LNCAP (cell line): ENCODE data around the gene PSG6.

ENCODE experiments used
- TF ChIP-seq, protein P1 (sequence below): fragments of 450-650 bp; IDR thresholded peaks from 2 replicates; pipeline ENCODE4 v1.5.1; 2017; ENCODE audit warnings: mild to moderate bottlenecking

The PSG6 gene

DNA sequence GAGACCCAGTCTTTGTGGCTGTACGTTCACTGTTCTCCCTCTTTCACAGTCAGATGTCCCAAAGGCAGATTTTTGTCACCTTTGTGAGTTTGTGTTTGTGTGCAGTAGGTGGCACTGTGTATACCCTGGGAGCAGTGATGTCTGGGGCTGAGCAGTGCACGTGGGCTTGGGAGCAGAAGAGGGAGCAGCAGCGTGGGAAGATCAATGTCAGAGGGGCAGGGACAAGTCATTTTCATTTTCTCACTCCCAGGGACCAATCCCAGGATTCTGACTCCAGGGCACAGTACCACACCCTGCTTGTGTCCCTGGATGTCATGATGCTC is 2.0 kb upstream of the PSG6 start:
- TF ChIP-seq, protein P1, sequence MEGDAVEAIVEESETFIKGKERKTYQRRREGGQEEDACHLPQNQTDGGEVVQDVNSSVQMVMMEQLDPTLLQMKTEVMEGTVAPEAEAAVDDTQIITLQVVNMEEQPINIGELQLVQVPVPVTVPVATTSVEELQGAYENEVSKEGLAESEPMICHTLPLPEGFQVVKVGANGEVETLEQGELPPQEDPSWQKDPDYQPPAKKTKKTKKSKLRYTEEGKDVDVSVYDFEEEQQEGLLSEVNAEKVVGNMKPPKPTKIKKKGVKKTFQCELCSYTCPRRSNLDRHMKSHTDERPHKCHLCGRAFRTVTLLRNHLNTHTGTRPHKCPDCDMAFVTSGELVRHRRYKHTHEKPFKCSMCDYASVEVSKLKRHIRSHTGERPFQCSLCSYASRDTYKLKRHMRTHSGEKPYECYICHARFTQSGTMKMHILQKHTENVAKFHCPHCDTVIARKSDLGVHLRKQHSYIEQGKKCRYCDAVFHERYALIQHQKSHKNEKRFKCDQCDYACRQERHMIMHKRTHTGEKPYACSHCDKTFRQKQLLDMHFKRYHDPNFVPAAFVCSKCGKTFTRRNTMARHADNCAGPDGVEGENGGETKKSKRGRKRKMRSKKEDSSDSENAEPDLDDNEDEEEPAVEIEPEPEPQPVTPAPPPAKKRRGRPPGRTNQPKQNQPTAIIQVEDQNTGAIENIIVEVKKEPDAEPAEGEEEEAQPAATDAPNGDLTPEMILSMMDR: peak; percentile 26; the same call in 1 of the 2 replicates

DNA sequence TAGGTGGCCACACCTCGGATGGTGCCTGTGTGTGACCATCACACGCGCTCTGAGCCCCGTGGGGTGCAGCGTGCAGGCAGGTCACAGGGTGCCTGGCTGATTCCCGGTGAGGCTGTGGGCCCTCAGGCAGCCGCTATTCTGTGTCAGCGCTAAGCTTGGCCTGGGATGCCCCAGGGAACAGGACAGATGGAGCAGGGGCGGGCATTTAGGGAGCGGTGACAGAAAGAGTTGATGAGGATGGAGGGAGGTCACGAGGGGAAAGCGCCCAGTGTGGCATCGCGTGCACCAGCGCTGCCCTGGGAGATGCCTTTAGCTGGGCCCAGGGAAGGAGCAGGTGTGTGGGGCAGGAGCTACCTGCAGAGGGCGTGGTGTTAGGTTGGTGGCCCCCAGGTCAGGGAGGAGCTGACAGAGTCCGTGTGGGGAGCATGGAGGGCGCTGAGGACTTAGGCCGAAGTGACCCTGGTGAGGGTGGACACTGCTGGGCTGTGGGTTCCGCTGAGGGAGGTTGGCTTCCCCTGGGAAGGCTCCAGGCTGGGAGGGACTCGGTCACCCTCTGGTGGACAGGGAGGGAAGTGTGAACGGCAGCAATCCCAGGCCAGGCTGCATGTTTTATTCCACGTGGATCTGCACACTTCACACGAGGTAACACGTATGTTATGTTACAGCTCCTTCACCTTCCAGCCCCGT is 1.5 kb upstream of the PSG6 start:
- TF ChIP-seq, protein P1: peak; percentile 48; the same call in 1 of the 2 replicates

DNA sequence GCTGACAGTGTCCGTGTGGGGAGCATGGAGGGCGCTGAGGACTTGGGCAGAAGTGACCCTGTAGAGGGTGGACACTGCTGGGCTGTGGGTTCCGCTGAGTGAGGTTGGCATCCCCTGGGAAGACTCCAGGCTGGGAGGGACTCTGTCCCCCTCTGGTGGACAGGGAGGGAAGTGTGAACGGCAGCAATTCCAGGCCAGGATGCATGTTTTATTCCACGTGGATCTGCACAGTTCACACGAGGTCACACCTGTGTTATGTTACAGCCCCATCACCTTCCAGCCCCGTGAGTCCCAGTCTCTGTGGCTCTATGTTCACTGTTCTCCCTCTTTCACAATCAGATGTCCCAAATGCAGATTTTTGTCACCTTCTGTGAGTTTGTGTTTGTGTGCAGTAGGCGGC is 36.4 kb downstream of the PSG6 start:
- TF ChIP-seq, protein P1: 0 out of 2 replicates have a peak, but pooled peaks have one; percentile 32

DNA sequence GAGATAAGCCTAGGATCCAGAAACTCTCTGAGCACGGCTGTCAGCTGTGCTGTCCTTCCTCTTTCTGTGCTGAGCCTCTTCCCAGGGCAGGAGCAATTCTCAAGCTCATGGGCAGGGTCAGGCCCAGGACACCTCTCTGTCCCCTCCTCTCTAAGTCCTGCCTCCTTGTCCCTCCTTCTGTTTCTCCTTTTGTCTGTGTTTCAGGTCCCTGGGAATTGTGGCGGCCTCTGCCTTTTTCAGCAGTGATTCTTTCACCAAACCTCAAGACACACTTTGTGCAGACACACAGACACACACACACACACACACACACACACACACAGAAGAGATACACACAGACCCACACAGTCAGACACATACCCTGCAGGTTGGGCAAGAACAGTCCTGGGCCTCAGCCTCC is 38.1 kb downstream of the PSG6 start, which contains the start of gene PSG1:
PSG1 (minus strand) TSS at position 101 of the 400 bp plus-strand sequence. CDS start 132 bp downstream, outside the sequence.
- TF ChIP-seq, protein P1: no peak

DNA sequence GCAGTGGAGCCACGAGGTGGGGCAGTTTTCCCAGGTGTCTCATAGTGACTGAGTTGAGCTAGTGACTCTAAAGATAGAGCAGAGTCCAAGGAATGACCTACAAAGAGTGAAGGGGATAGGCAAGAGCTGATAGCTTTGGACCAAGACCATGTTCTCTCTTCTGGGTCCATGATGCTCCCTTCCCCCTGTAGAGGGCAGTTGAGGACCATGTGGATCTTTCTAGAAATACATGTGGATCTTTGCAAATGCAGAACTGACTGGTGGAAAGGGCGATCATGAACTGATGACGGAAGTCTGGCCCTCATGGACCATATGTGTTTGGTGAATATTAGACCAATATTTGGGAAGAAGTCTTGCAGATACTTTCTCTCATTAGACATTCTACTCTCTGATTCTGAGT is 45.1 kb downstream of the PSG6 start:
- TF ChIP-seq, protein P1: no peak

DNA sequence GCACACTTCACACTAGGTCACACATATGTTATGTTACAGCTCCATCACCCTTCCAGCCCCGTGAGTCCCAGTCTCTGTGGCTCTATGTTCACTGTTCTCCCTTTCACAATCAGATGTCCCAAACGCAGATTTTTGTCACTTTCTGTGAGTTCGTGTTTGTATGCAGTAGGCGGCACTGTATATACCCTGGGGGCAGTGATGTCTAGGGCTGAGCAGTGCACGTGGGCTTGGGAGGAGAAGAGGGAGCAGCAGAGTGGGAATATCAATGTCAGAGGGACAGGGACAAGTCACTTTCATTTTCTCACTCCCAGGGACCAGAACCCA is 60.2 kb downstream of the PSG6 start:
- TF ChIP-seq, protein P1: no peak; the same call in none of the 2 replicates

DNA sequence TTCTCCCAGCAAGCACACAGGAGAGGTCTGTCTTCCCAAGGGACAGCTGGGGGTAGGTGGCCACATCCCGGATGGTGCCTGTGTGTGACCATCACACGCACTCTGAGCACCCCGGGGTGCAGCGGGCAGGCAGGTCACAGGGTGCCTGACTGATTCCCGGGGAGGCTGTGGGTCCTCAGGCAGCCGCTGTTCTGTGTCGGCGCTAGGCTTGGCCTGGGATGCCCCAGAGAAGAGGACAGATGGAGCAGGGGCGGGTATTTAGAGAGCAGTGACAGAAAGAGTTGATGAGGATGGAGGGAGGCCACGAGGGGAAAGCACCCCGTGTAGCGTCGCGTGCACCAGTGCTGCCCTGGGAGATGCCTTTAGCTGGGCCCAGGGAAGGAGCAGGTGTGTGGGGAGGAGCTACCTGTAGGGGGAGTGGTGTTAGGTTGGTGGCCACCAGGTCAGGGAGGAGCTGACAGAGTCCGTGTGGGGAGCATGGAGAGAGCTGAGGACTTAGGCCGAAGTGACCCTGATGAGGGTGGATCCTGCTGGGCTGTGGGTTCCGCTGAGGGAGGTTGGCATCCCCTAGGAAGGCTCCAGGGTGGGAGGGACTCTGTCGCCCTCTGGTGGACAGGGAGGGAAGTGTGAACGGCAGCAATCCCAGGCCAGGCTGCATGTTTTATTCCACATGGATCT is 60.7 kb downstream of the PSG6 start:
- TF ChIP-seq, protein P1: peak; percentile 46
